GM18873 (cell line): ENCODE data around the gene MSS51.
"Not testable (repeated sequence)": the region's sequence is repeated elsewhere in the genome, so short reads cannot be mapped to it uniquely, and the experiment has no call there.

Source experiments
- ATAC-seq: cut with Tn5 transposase; IDR thresholded peaks from one replicate; pipeline ENCODE4 v1.9.1; 2021; ENCODE audit warnings: mild to moderate bottlenecking, moderate library complexity, moderate number of reproducible peaks; ENCODE audit not compliant: unreplicated experiment, low FRiP score

The MSS51 gene

DNA sequence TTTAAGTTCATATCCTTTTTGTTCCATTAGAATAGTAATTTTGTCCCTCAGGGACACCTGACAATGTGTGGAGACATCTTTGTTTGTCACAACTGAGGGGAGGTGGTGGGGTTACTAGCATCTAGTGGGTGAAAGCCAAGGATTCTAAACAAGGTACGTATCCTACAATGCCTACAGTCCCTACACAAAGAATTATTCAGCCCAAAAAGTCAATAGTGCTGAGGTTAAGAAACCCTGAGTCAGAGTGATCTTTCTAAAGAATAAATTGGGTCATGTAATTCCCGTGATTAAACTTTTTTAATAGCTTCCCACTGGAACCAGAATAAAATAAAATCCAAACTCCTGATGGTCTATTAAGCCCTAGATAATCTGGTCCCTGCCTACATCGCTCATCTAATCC lies 16.8 kb downstream of the MSS51 start:
- ATAC-seq = no peak

DNA sequence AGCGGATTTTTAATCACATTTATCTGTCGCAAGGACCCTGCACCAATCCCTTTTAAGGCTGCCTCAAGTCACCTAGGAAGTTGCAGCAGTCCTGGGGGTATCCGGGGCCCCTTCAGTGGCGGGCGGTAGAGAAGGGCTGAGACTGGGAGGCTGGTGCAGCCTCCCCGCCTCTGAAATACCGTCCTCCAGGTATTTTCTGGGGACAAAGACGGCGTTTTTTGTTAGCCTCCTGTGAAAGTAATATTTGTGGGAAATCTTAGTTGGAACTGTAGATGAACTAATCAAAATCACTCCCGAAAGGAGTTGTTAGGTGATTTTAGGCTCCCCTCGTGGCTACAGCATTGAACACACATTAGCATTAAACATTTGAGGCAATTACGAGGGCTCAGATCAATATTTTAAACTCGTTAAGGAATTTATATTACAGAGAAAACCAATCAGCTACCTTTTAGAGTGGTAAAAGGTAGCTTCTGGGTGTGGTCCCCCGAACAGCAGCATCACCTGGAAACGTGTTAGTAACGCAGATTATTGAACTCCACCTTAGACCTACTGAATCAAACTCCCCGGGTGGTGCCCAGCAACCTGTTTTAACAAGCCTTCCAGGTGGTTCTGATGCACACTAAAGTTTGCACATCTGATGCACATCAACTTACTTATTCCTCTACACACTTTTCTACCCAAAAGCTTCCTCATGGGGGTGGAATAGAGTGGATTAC lies 19.0 kb downstream of the MSS51 start:
- no peak for ATAC-seq

- peak; percentile 78 for ATAC-seq
Observed at GRCh38 chr10:73413528-73414229, 19.7 kb downstream of the MSS51 start, which contains the start of gene ANXA7. TSS of gene ANXA7 (minus strand) at chr10:73414058. CDS start at chr10:73400856, 13,202 bp downstream.

DNA sequence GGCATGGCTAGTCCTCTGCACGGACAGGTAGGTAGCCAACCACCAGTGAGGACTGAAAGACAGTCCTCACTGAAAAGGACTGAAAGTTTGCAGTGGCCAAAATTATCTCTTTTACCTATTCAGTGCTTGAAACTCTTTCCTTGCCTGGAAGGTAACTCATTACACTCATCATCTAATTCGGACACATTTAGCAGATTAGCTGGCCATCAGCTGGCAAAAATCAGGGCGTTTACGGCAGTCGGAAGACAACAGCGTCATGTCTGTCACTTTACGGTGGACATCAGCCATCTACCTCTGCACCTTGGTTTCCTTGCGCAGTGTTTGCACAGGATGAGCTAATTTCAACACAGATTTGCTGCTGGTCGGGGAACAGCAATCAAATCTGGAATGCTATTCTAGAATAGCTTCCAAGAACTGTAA lies 20.2 kb downstream of the MSS51 start:
- ATAC-seq = peak; percentile 23

DNA sequence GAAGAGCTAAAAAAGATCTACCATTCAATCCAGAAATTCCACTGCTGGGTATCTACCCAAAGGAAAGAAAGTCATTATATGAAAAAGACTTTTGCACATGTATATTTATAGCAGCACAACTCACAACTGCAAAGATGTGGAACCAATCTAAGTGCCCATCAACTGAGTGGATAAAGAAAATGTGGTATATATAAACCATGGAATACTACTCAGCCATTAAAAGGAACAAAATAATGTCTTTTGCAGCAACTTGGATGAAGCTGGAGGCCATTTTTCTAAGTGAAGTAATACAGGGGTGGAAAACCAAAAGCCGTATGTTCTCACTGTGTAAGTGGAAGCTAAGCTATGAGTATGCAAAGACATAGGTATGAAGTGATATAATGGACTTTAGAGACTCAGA lies 22.5 kb downstream of the MSS51 start:
- no peak for ATAC-seq

DNA sequence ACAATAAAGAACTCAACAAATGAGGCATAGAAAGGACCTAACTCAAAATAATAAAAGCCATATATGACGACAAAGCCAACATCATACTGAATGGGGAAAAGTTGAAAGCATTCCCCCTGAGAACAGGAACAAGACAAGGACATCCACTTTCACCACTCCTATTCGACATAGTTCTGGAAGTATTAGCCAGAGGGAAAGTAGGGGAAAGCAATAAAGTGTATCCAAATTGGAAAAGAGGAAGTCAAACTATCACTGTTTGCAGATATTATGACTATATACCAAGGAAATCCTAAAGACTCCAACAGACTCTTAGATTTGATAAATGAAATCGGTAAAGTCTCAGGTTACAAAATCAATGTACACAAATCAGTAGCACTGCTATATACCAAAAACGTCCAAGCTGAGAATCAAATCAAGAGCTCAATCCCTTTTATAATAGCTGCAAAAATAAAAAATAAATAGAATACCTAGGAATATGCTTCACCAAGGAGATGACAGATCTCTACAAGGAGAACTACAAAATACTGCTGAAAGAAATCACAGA lies 24.3 kb downstream of the MSS51 start:
- no peak for ATAC-seq

DNA sequence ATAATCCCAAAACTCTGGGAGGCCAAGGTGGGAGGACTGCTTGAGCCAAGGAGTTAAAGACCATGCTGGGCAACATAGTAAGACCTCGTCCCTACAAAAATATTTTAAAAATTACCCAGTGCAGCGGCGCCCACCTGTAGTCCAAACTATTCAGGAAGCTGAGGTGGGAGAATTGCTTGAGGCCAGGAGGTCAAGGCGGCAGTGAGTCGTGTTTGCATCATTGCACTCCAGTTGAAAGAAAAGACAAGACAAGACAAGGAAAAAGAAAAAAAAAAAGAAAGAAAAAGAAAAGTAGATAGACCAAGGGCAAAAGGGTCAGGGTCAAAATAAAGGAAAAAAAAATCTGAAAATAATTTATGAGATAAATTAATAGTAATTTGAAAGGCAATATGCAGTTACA lies 25.3 kb downstream of the MSS51 start:
- no peak for ATAC-seq

- ATAC-seq = no peak
Observed at GRCh38 chr10:73407495-73407894, 25.9 kb downstream of the MSS51 start.

DNA sequence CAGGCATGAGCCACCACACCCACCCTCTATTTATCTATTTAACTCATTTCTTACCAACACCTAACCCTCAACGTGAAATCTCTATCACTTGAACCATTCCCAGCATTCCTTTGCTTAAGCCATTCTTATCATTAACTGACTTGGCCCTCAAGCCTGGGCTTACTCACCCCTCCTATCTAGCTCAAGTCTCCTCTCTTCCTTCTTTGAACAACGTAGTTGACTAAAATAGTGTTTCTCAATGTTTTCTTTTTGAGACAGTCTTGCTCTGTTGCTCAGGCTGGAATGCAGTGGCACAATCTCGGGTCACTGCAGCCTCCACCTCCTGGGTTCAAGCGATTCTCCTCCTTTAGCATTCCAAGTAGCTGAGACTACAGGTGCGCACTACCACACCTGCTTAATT lies 26.5 kb downstream of the MSS51 start:
- no peak for ATAC-seq

DNA sequence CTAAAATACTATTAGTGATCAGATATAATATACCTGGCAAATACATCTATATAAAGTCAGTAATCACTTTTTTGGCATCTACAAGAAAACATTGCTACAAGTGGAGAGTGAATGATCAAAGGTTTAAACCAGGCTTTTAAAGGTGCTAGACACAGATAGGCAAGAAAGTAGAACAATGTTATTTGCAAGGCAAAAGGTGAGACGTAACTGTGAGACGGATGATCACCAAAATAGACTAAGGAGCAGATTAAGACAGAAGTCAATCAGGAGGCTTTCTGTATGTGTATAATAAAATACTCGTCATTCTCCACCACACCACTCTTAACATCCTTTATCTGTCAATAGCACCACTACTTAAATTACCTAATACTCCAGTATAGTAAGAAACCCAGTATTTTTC lies 27.8 kb downstream of the MSS51 start:
- ATAC-seq = no peak

DNA sequence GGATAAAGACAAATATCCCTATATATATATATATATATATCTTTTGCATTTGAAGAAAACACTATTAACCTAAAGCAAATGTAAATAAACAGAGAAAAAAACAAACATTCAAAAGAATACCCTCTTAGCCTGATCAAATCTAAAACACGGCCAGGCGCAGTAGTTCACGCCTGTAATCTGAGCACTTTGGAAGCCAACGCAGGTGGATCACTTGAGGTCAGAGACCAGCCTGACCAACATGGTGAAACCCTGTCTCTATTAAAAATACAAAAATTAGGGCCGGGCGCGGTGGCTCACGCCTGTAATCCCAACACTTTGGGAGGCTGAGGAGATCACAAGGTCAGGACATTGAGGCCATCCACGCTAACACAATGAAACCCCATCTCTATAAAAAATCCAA lies 28.7 kb downstream of the MSS51 start:
- ATAC-seq = no peak

DNA sequence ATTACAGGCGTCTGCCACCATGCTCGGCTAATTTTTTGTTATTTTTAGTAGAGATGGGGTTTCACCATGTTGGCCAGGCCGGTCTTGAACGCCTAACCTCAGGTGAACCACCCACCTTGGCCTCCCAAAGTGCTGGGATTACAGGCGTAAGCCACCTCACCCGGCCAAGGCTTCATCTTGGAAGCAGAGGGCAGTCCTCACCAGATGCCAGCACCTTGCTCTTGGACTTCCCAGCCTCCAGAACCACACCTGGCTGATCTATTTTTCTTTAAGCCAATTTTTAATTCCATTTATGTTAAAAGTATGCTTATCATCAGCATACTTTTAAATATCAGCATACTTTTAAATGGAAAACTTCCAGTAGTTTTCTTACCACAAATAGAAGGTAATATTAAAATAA lies 31.7 kb downstream of the MSS51 start:
- ATAC-seq = no peak

DNA sequence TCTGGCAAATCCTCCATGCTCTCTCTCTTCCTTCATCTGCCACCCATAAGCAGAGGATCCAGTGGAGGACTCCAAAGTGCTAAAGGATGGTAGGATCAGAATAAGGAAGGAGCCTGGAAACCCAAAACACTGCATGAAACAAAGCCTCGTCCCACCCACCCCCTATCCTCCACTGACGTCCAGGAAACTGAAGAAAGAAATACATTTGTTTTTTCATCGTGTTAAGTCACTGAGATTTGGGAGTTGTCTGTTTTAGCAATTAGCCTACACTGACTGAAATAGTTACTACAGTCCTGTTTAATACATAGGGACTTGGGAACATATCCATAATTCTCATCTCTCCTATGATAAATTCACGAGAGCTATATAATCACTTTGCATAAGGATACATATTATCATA lies 34.3 kb downstream of the MSS51 start:
- no peak for ATAC-seq

GRCh38 chr10:73398024-73398423 lies 35.3 kb downstream of the MSS51 start:
- ATAC-seq = no peak

GRCh38 chr10:73394325-73394724 lies 39.0 kb downstream of the MSS51 start:
- not testable (repeated sequence) for ATAC-seq

GRCh38 chr10:73388228-73388627 lies 45.1 kb downstream of the MSS51 start:
- no peak for ATAC-seq

GRCh38 chr10:73386583-73386982 lies 46.8 kb downstream of the MSS51 start:
- no peak for ATAC-seq

DNA sequence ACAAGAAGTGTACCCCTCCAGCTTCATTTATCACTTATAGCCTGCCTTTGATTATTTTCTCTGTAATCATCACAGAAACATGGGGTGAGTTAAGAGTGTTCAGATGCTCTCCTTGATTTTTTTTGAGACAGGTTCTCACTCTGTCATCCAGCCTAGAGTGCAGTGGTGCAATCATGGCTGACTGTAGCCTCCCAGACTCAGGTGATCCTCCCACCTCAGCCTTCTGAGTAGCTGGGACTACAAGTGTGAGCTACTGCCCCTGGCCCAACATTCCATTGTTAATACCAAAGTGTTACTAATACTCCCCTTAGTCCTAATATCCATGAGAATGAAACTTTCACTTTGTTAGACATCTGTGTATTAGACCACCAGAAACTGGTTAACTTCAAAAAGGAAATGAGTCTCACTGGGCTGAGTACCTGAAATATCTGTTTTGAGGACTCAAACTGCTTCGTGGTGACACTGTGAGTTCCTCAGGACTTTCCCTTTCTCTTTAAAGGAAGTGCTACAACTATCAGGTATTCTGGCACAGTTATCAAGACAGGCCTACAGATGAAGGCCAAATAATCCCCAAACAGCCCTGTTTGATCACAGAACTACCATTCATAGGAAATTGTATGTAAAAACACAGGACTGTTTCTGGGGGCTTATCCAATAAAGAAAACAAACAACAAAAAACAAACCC lies 54.2 kb downstream of the MSS51 start:
- no peak for ATAC-seq

DNA sequence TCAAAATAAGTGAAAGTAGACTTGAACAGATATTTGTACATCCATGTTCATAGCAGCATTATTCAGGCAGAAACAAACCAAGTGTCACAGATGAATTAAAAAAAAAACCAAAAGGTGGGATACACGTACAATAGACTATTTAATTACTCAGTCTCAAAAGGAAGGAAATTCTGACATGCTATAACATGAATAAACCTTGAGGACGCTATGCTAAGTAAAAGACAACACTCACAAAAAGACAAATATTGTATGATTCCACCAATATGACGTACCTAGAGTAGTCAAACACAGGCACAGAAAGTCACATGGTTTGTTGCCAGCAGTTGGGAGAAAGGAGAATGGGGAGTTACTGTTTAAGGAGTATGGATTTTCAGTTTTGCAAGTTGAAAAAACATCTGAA lies 56.7 kb downstream of the MSS51 start:
- no peak for ATAC-seq
